ENCODE measurements around the gene EPB41.
"Not testable (repeated sequence)": the region's sequence is repeated elsewhere in the genome, so short reads cannot be mapped to it uniquely, and the experiment has no call there.

- TF ChIP-seq, protein P1, sequence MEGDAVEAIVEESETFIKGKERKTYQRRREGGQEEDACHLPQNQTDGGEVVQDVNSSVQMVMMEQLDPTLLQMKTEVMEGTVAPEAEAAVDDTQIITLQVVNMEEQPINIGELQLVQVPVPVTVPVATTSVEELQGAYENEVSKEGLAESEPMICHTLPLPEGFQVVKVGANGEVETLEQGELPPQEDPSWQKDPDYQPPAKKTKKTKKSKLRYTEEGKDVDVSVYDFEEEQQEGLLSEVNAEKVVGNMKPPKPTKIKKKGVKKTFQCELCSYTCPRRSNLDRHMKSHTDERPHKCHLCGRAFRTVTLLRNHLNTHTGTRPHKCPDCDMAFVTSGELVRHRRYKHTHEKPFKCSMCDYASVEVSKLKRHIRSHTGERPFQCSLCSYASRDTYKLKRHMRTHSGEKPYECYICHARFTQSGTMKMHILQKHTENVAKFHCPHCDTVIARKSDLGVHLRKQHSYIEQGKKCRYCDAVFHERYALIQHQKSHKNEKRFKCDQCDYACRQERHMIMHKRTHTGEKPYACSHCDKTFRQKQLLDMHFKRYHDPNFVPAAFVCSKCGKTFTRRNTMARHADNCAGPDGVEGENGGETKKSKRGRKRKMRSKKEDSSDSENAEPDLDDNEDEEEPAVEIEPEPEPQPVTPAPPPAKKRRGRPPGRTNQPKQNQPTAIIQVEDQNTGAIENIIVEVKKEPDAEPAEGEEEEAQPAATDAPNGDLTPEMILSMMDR (IDR thresholded peaks at IDR 0.05): not testable (repeated sequence)
- TF ChIP-seq POLR2A, EP300 (IDR thresholded peaks at IDR 0.05): not testable (repeated sequence)
These were observed 131.3 kb downstream of the EPB41 start for GRCh38 chr1:29045663-29046062.

Measured in ovary (tissue), 3 donors.